DOHH2 (cell line): ENCODE data around the gene PINLYP.

Experiments used
- H3F3A ChIP-seq: fragments of 200-600 bp; sonication (generic), shearing (Covaris generic); 2 replicates; pipeline ENCODE4 v1.6.0; 2016; ENCODE audit warnings: antibody characterized with exemption, mild to moderate bottlenecking; ENCODE audit not compliant: control insufficient read depth, insufficient read depth
- H3K27ac ChIP-seq: fragments of 200-600 bp; sonication (generic); 2 replicates; pipeline ENCODE4 v1.5.1; 2014; ENCODE audit warnings: low read depth, mild to moderate bottlenecking, low read length, moderate library complexity
- H3K27me3 ChIP-seq: fragments of 200-600 bp; sonication (generic); 2 replicates; pipeline ENCODE4 v1.6.1; 2014; ENCODE audit warnings: mild to moderate bottlenecking, low read length, mixed read lengths; ENCODE audit not compliant: control insufficient read depth
- H3K36me3 ChIP-seq: fragments of 200-600 bp; sonication (generic); 2 replicates; pipeline ENCODE4 v1.6.1; 2014; ENCODE audit warnings: mild to moderate bottlenecking, low read length, moderate library complexity, mixed read lengths; ENCODE audit not compliant: control insufficient read depth
- H3K4me1 ChIP-seq: fragments of 200-600 bp; sonication (generic); 2 replicates; pipeline ENCODE4 v1.6.1; 2014; ENCODE audit warnings: mild to moderate bottlenecking, low read length, mixed read lengths; ENCODE audit not compliant: control insufficient read depth
- H3K4me2 ChIP-seq: fragments of 200-600 bp; sonication (generic); 2 replicates; pipeline ENCODE4 v1.6.0; 2014; ENCODE audit warnings: mild to moderate bottlenecking, low read length, moderate library complexity
- H3K4me3 ChIP-seq: fragments of 200-600 bp; sonication (generic); 2 replicates; pipeline ENCODE4 v1.5.1; 2014; ENCODE audit warnings: mild to moderate bottlenecking, low read length, mixed read lengths
- H3K79me2 ChIP-seq: fragments of 200-600 bp; sonication (generic); 2 replicates; pipeline ENCODE4 v1.6.1; 2014; ENCODE audit warnings: mild to moderate bottlenecking, low read length, mixed read lengths; ENCODE audit not compliant: control insufficient read depth
- H3K9me2 ChIP-seq: fragments of 200-600 bp; sonication (generic); replicated peaks from 2 replicates; pipeline ENCODE4 v1.6.1; 2014; ENCODE audit warnings: mild to moderate bottlenecking, low read length, mixed read lengths; ENCODE audit not compliant: control insufficient read depth
- H3K9me3 ChIP-seq: fragments of 200-600 bp; sonication (generic); 2 replicates; pipeline ENCODE4 v1.6.1; 2014; ENCODE audit warnings: antibody characterized with exemption, low read length, mixed read lengths; ENCODE audit not compliant: control insufficient read depth, insufficient read depth
- H4K20me1 ChIP-seq: fragments of 200-600 bp; sonication (generic); 2 replicates; pipeline ENCODE4 v1.6.0; 2014; ENCODE audit warnings: low read depth, mild to moderate bottlenecking, antibody characterized with exemption, low read length, moderate library complexity; ENCODE audit not compliant: control insufficient read depth, insufficient read depth
- EZH2phosphoT487 ChIP-seq: fragments of 200-600 bp; sonication (generic); IDR thresholded peaks from 2 replicates; pipeline ENCODE4 v1.6.1; 2017; ENCODE audit warnings: borderline replicate concordance, mild to moderate bottlenecking, antibody characterized with exemption, low read length, moderate library complexity, mixed read lengths
- TF ChIP-seq, protein P1 (sequence below): fragments of 200-600 bp; sonication (generic); IDR thresholded peaks from one replicate; pipeline ENCODE4 v1.5.1; 2014; ENCODE audit warnings: antibody characterized with exemption, mild to moderate bottlenecking, low read depth, low read length; ENCODE audit not compliant: poor library complexity, severe bottlenecking

Gene PINLYP

DNA sequence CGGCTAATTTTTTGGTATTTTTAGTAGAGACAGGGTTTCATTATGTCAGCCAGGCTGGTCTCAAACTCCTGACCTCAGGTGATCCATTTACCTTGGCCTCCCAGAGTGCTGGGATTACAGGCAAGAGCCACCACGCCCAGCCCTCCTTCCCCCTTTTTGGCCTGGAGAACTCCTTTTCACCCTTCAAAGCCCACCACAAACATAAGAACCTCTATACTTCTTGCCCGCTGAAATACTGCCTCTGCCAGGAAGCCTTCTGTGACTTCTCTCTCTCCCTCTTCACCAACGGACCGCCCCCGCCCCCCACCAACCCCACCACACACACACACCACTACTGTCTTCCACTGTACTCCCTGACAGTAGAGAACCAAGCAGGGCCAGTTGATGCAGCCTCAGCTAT is 41.4 kb downstream of the PINLYP start:
- no peak overlapping the region for H3K4me3 ChIP-seq
- no peaks in the 10 kb centered on the region for H4K20me1 ChIP-seq
- H3K27ac ChIP-seq = no peak overlapping the region
- peaks cover 5% of the 10 kb centered on the region; the same call in 1 of the 2 replicates for H3F3A ChIP-seq
- peak overlapping the region; percentile 19; the same call in 1 of the 2 replicates for H3K4me2 ChIP-seq
- peaks cover 82% of the 10 kb centered on the region for H3K79me2 ChIP-seq
- H3K4me1 ChIP-seq = peaks cover 25% of the 10 kb centered on the region
- TF ChIP-seq, protein P1, sequence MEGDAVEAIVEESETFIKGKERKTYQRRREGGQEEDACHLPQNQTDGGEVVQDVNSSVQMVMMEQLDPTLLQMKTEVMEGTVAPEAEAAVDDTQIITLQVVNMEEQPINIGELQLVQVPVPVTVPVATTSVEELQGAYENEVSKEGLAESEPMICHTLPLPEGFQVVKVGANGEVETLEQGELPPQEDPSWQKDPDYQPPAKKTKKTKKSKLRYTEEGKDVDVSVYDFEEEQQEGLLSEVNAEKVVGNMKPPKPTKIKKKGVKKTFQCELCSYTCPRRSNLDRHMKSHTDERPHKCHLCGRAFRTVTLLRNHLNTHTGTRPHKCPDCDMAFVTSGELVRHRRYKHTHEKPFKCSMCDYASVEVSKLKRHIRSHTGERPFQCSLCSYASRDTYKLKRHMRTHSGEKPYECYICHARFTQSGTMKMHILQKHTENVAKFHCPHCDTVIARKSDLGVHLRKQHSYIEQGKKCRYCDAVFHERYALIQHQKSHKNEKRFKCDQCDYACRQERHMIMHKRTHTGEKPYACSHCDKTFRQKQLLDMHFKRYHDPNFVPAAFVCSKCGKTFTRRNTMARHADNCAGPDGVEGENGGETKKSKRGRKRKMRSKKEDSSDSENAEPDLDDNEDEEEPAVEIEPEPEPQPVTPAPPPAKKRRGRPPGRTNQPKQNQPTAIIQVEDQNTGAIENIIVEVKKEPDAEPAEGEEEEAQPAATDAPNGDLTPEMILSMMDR = no peak
- no peak for TF ChIP-seq EZH2phosphoT487
- no peaks in the 10 kb centered on the region for H3K9me2 ChIP-seq
- no peaks in the 10 kb centered on the region for H3K27me3 ChIP-seq
- no peaks in the 10 kb centered on the region for H3K9me3 ChIP-seq
- H3K36me3 ChIP-seq = peaks cover 37% of the 10 kb centered on the region

DNA sequence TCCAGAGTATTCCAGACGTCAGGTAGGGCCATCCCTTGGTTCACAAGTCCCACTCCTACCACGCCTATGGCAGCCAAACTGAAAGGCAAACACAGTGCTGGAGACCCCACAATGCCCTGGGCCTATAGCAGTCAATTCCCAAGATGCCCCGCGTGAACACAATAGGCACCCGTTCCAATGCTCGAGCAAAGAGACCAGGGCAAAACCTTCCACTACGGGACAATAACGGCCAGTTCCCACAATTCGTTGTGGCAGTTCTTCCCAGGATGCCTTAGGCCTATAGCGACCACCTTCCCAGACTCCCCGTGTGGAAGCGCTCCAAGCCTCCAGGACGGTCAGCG is 43.3 kb downstream of the PINLYP start:
- no peak for TF ChIP-seq EZH2phosphoT487
- TF ChIP-seq, protein P1 = no peak
- H3K27me3 ChIP-seq = no peaks in the 10 kb centered on the region
- no peaks in the 10 kb centered on the region for H3K9me2 ChIP-seq
- H3K9me3 ChIP-seq = no peaks in the 10 kb centered on the region
- H3K4me2 ChIP-seq = peak overlapping the region; percentile 97
- no peaks in the 10 kb centered on the region for H4K20me1 ChIP-seq
- peaks cover 64% of the 10 kb centered on the region for H3K79me2 ChIP-seq
- peaks cover 18% of the 10 kb centered on the region for H3K36me3 ChIP-seq
- peaks cover 25% of the 10 kb centered on the region for H3K4me1 ChIP-seq
- H3F3A ChIP-seq = peaks cover 5% of the 10 kb centered on the region; the same call in 1 of the 2 replicates
- H3K4me3 ChIP-seq = peak overlapping the region; percentile 100
- H3K27ac ChIP-seq = peak overlapping the region; percentile 93

DNA sequence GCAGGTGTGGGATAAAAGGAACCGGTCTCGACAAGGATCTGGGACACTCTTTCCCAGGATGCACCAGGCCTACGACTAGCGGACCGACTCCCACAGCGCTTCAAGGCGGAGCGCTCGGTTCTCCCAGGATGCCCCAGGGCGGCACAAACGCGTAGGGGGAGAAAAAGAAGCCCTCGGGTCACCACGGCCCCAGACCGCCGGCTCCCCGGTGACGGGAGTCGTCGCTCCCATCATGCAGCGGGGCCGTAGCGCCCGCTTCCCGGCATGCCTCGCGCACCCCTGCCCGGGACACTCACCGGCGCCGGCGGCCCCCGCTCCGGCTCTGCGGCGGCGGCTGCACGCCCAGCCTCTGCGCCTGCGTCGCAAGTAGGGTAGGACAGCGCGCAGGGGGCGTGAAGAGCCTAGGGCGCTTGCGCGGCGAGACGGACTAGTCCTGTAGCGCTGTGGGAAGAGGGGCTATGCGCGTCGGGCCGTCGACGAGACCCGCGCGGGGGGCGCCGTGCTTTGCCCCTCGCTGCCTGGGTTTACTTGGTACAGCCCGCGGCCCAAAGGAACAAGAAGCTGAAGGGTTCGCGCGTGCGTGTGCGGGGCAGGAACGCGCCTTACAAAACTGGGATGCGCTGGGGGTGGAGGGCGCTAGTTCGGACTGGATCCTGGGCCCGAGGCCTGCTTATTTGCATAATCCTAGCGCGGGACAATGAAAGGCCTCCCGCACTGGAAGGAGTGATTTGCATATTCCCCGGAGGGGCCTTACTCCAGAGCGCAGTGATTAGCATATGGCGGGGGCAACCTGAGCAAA is 43.9 kb downstream of the PINLYP start, which contains the start of gene ZNF428:
Gene ZNF428 (minus strand): TSS at position 368 of the 799 bp plus-strand sequence. CDS start 5,325 bp downstream, outside the sequence.
- peaks cover 58% of the 10 kb centered on the region for H3K79me2 ChIP-seq
- H3K4me1 ChIP-seq = peaks cover 27% of the 10 kb centered on the region
- no peaks in the 10 kb centered on the region for H3K27me3 ChIP-seq
- peaks cover 15% of the 10 kb centered on the region for H3K36me3 ChIP-seq
- peak within 1 kb of the TSS; percentile 100 for H3K4me3 ChIP-seq
- H3F3A ChIP-seq = peaks cover 5% of the 10 kb centered on the region; the same call in 1 of the 2 replicates
- no peaks in the 10 kb centered on the region for H3K9me2 ChIP-seq
- TF ChIP-seq EZH2phosphoT487 = no peak
- TF ChIP-seq, protein P1 = peak; percentile 8
- H3K27ac ChIP-seq = peak within 1 kb of the TSS; percentile 93
- H3K9me3 ChIP-seq = no peaks in the 10 kb centered on the region
- no peaks in the 10 kb centered on the region for H4K20me1 ChIP-seq
- H3K4me2 ChIP-seq = peak within 1 kb of the TSS; percentile 97
